ENCODE results near the gene DNAJC13.

GRCh38 chr3:132394320-132394719 lies 23.0 kb upstream of the DNAJC13 start:
- no peak for TF ChIP-seq EZH2phosphoT487 (IDR thresholded peaks at IDR 0.05; ENCODE audit: borderline replicate concordance, low read length)
- no peak for TF ChIP-seq CTCF (IDR thresholded peaks at IDR 0.05; ENCODE audit: low read depth, low read length, poor library complexity, severe bottlenecking)
